Vagina (tissue), 2 donors: Measurements from ENCODE around the gene MAP1B.

Source experiments
- POLR2A ChIP-seq, 2 donors: fragments of 450-650 bp; IDR thresholded peaks; one replicate each; pipeline ENCODE4 v1.6.1; 2017; ENCODE audit warnings: antibody characterized with exemption in 2 of 2, mild to moderate bottlenecking in 2 of 2, moderate library complexity in 2 of 2
- POLR2AphosphoS5 ChIP-seq, 2 donors: sonication (generic); formaldehyde crosslinking; IDR thresholded peaks; one replicate each; pipeline ENCODE4 v1.9.0; 2017; ENCODE audit warnings: antibody characterized with exemption in 2 of 2, mild to moderate bottlenecking in 2 of 2, low read depth in 1 of 2; ENCODE audit not compliant: insufficient read depth in 1 of 2
- TF ChIP-seq, protein P1 (sequence below), 3 experiments: fragments of 450-650 bp in 2 of 3; fragments of 200-600 bp in 1 of 3; sonication (generic) in 1 of 3; IDR thresholded peaks; one replicate each; pipeline ENCODE4 v1.5.1; 2017 to 2019; ENCODE audit warnings: antibody characterized with exemption in 3 of 3, mild to moderate bottlenecking in 2 of 3, moderate library complexity in 2 of 3

DNA sequence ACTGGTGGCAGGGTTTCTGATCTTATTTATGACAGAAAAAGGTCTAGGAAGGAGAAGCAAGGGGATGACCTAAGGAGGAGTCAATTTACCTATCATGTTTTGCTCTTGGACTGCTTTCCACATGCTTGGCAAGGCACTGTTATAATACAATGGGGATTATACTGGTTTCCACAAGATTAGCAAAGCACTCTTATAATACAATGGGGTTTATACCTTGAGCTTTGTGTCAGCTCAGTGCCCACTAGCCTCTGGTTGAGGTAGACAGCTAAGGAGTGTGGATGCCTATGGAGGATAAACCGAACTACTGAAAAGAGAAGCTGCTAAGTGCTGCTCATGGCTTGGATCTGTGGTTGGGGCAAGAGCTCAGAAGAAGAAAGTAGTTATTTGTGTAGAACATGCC is 144.1 kb downstream of the MAP1B start:
- TF ChIP-seq, protein P1, sequence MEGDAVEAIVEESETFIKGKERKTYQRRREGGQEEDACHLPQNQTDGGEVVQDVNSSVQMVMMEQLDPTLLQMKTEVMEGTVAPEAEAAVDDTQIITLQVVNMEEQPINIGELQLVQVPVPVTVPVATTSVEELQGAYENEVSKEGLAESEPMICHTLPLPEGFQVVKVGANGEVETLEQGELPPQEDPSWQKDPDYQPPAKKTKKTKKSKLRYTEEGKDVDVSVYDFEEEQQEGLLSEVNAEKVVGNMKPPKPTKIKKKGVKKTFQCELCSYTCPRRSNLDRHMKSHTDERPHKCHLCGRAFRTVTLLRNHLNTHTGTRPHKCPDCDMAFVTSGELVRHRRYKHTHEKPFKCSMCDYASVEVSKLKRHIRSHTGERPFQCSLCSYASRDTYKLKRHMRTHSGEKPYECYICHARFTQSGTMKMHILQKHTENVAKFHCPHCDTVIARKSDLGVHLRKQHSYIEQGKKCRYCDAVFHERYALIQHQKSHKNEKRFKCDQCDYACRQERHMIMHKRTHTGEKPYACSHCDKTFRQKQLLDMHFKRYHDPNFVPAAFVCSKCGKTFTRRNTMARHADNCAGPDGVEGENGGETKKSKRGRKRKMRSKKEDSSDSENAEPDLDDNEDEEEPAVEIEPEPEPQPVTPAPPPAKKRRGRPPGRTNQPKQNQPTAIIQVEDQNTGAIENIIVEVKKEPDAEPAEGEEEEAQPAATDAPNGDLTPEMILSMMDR (IDR thresholded peaks at IDR 0.05) = no peak
- TF ChIP-seq POLR2A (IDR thresholded peaks at IDR 0.05) (no peak), POLR2AphosphoS5 (IDR thresholded peaks at IDR 0.05; ENCODE audit: insufficient read depth in 1 of 2, low read depth in 1 of 2) (no peak)
